K562 (cell line): ENCODE measurements around the gene CALHM4. TPM values are rescaled to one million over a fixed set of nuclear protein-coding genes. Genes with fewer than 3 reads are reported as not detected.
A peak's percentile ranks its signal among the peaks of the same experiment; 100 is the strongest.

ENCODE experiments used
- BACH1 ChIP-seq: fragments of 200-800 bp; sonication (Bioruptor generic); IDR thresholded peaks from 2 replicates; pipeline ENCODE4 v1.6.1; 2016; ENCODE audit warnings: missing genetic modification characterization, missing compliant biosample characterization
- ETV5 ChIP-seq: sonication (generic); formaldehyde crosslinking; IDR thresholded peaks from 2 replicates; pipeline ENCODE4 v1.4.0; 2020; ENCODE audit warnings: low read depth, mild to moderate bottlenecking, missing genetic modification reagents
- GABPB2 ChIP-seq: fragments of 250-450 bp; sonication (Bioruptor Pico); conservative IDR thresholded peaks from 2 replicates; pipeline ENCODE4 v1.5.1; 2021; ENCODE audit warnings: mild to moderate bottlenecking
- HNRNPK ChIP-seq: fragments of 200-400 bp; formaldehyde crosslinking; IDR thresholded peaks from one replicate; pipeline ENCODE4 v1.6.1; 2018; ENCODE audit warnings: mild to moderate bottlenecking, low read depth, low read length; ENCODE audit not compliant: poor library complexity, severe bottlenecking
- TAL1 ChIP-seq: fragments of 450-650 bp; IDR thresholded peaks from 2 replicates; pipeline ENCODE4 v1.6.1; 2016; ENCODE audit warnings: mild to moderate bottlenecking
- polyA plus RNA-seq, 8 experiments: library from polyadenylated mRNA; depleted of rRNA in 4 of 8; stranded (reverse) in 5 of 8; unstranded in 3 of 8; fragments of >200 nt; fragmentation: Nextera tagmentation in 2 of 8; fragmentation: Illumina TruSeq in 1 of 8; extraction: Ambion mirVana in 2 of 8; extraction: Trizol in 1 of 8; gene quantifications; 2 replicates each; pipeline versions ENCODE4 v1.2.1 to v1.2.3, GENCODE V29; 2011 to 2014; ENCODE audit warnings: inconsistent platforms in 1 of 8, missing spikeins in 1 of 8
- total RNA-seq, 7 experiments: library from RNA; depleted of rRNA in 6 of 7; stranded (reverse); fragments of >200 nt in 6 of 7; fragmentation: Illumina TruSeq in 2 of 7; extraction: Trizol in 2 of 7; gene quantifications; 2 replicates each; pipeline versions ENCODE4 v1.2.1 to v1.2.3, GENCODE V29; 2011 to 2021; ENCODE audit warnings: low replicate concordance in 1 of 7
- TF ChIP-seq, protein P1 (sequence below): fragments of 250-450 bp; sonication (Bioruptor Pico); IDR thresholded peaks from 2 replicates; pipeline ENCODE4 v1.4.0; 2020; ENCODE audit warnings: mild to moderate bottlenecking, moderate library complexity
- TF ChIP-seq, protein P2 (sequence below): fragments of 450-650 bp; formaldehyde crosslinking; IDR thresholded peaks from 2 replicates; pipeline ENCODE4 v1.4.0; 2020; ENCODE audit warnings: mild to moderate bottlenecking, moderate library complexity
- TF ChIP-seq, protein P3 (sequence below), 2 experiments: fragments of 200-800 bp in 1 of 2; sonication (Bioruptor generic) in 1 of 2; sonication (generic) in 1 of 2; formaldehyde crosslinking in 1 of 2; IDR thresholded peaks in 1 of 2; conservative IDR thresholded peaks in 1 of 2; 2 replicates each; pipeline versions ENCODE4 v1.5.0 to v1.6.1; 2016 to 2020; ENCODE audit warnings: missing compliant biosample characterization in 1 of 2, missing genetic modification characterization in 1 of 2, missing genetic modification reagents in 1 of 2
- TF ChIP-seq, protein P4 (sequence below), 2 experiments: fragments of 450-650 bp in 1 of 2; sonication (generic) in 1 of 2; formaldehyde crosslinking in 1 of 2; IDR thresholded peaks in 1 of 2; conservative IDR thresholded peaks in 1 of 2; 2 replicates each; pipeline versions ENCODE4 v1.6.1 to v1.8.1; 2016 to 2023; ENCODE audit warnings: mild to moderate bottlenecking in 2 of 2, moderate library complexity in 2 of 2, inconsistent platforms in 1 of 2, missing genetic modification reagents in 1 of 2
- TF ChIP-seq, protein P5 (sequence below): sonication (generic); formaldehyde crosslinking; IDR thresholded peaks from 2 replicates; pipeline ENCODE4 v1.8.0; 2022; ENCODE audit warnings: mild to moderate bottlenecking, missing genetic modification reagents
- TF ChIP-seq, protein P6 (sequence below): fragments of 450-650 bp; formaldehyde crosslinking; IDR thresholded peaks from 2 replicates; pipeline ENCODE4 v1.4.0; 2020; ENCODE audit warnings: mild to moderate bottlenecking, mixed read lengths
- TF ChIP-seq, protein P7 (sequence below): IDR thresholded peaks from 2 replicates; pipeline ENCODE4 v1.6.1; 2014; ENCODE audit warnings: antibody characterized with exemption

CALHM4 gene
- total and polyA plus RNA-seq, 9 of the 15 experiments (the other 6 are each of a cell fraction or from before 2014, with no cell fraction given) = not detected

DNA sequence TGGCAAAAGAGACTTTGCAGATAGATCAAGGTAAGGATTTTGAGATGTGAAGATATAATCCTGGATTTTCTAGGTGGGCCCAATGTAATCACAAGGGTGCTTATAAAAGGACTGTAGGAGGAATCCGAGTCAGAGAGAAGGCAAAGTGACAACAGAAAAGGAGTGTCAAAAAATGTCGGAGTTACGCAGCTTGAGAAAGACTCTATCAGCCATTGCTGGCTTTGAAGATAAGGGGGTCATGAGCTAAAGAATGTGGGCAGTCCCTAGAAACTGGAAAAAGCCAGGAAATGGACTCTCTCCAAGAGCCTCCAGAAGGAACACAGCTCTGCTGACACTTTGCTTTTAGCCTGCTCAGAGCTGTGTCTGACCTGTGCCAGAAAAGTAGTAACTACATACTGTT, 9.1 kb downstream of the CALHM4 start (continued):
- TF ChIP-seq, protein P1, sequence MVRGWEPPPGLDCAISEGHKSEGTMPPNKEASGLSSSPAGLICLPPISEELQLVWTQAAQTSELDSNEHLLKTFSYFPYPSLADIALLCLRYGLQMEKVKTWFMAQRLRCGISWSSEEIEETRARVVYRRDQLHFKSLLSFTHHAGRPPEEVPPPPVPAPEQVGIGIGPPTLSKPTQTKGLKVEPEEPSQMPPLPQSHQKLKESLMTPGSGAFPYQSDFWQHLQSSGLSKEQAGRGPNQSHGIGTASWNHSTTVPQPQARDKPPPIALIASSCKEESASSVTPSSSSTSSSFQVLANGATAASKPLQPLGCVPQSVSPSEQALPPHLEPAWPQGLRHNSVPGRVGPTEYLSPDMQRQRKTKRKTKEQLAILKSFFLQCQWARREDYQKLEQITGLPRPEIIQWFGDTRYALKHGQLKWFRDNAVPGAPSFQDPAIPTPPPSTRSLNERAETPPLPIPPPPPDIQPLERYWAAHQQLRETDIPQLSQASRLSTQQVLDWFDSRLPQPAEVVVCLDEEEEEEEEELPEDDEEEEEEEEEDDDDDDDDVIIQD (CRISPR knock-in tag) = no peak
- TF ChIP-seq, protein P2, sequence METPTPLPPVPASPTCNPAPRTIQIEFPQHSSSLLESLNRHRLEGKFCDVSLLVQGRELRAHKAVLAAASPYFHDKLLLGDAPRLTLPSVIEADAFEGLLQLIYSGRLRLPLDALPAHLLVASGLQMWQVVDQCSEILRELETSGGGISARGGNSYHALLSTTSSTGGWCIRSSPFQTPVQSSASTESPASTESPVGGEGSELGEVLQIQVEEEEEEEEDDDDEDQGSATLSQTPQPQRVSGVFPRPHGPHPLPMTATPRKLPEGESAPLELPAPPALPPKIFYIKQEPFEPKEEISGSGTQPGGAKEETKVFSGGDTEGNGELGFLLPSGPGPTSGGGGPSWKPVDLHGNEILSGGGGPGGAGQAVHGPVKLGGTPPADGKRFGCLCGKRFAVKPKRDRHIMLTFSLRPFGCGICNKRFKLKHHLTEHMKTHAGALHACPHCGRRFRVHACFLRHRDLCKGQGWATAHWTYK (CRISPR knock-in tag) = no peak; the same call in 1 of the 2 replicates
- TF ChIP-seq, protein P3, sequence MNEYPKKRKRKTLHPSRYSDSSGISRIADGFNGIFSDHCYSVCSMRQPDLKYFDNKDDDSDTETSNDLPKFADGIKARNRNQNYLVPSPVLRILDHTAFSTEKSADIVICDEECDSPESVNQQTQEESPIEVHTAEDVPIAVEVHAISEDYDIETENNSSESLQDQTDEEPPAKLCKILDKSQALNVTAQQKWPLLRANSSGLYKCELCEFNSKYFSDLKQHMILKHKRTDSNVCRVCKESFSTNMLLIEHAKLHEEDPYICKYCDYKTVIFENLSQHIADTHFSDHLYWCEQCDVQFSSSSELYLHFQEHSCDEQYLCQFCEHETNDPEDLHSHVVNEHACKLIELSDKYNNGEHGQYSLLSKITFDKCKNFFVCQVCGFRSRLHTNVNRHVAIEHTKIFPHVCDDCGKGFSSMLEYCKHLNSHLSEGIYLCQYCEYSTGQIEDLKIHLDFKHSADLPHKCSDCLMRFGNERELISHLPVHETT (CRISPR knock-in tag; conservative IDR thresholded peaks at IDR 0.05 in 1 of 2, IDR thresholded peaks at IDR 0.05 in 1 of 2) = peak in 1 of 2 experiments; percentile 45; a peak in 1 of 4 replicates
- no peak for TF ChIP-seq GABPB2 (CRISPR knock-in tag)
- no peak for TF ChIP-seq ETV5 (CRISPR knock-in tag)
- TF ChIP-seq, protein P4, sequence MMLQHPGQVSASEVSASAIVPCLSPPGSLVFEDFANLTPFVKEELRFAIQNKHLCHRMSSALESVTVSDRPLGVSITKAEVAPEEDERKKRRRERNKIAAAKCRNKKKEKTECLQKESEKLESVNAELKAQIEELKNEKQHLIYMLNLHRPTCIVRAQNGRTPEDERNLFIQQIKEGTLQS (IDR thresholded peaks at IDR 0.05) = no peak
- TF ChIP-seq, protein P4 (CRISPR knock-in tag; conservative IDR thresholded peaks at IDR 0.05) = no peak
- TF ChIP-seq HNRNPK = no peak
- TF ChIP-seq, protein P5, sequence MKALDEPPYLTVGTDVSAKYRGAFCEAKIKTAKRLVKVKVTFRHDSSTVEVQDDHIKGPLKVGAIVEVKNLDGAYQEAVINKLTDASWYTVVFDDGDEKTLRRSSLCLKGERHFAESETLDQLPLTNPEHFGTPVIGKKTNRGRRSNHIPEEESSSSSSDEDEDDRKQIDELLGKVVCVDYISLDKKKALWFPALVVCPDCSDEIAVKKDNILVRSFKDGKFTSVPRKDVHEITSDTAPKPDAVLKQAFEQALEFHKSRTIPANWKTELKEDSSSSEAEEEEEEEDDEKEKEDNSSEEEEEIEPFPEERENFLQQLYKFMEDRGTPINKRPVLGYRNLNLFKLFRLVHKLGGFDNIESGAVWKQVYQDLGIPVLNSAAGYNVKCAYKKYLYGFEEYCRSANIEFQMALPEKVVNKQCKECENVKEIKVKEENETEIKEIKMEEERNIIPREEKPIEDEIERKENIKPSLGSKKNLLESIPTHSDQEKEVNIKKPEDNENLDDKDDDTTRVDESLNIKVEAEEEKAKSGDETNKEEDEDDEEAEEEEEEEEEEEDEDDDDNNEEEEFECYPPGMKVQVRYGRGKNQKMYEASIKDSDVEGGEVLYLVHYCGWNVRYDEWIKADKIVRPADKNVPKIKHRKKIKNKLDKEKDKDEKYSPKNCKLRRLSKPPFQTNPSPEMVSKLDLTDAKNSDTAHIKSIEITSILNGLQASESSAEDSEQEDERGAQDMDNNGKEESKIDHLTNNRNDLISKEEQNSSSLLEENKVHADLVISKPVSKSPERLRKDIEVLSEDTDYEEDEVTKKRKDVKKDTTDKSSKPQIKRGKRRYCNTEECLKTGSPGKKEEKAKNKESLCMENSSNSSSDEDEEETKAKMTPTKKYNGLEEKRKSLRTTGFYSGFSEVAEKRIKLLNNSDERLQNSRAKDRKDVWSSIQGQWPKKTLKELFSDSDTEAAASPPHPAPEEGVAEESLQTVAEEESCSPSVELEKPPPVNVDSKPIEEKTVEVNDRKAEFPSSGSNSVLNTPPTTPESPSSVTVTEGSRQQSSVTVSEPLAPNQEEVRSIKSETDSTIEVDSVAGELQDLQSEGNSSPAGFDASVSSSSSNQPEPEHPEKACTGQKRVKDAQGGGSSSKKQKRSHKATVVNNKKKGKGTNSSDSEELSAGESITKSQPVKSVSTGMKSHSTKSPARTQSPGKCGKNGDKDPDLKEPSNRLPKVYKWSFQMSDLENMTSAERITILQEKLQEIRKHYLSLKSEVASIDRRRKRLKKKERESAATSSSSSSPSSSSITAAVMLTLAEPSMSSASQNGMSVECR (CRISPR knock-in tag) = no peak
- no peak for TF ChIP-seq BACH1 (tag)
- TF ChIP-seq, protein P6, sequence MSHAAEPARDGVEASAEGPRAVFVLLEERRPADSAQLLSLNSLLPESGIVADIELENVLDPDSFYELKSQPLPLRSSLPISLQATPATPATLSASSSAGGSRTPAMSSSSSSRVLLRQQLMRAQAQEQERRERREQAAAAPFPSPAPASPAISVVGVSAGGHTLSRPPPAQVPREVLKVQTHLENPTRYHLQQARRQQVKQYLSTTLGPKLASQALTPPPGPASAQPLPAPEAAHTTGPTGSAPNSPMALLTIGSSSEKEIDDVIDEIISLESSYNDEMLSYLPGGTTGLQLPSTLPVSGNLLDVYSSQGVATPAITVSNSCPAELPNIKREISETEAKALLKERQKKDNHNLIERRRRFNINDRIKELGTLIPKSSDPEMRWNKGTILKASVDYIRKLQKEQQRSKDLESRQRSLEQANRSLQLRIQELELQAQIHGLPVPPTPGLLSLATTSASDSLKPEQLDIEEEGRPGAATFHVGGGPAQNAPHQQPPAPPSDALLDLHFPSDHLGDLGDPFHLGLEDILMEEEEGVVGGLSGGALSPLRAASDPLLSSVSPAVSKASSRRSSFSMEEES (CRISPR knock-in tag) = no peak
- peak; percentile 74 for TF ChIP-seq TAL1
- TF ChIP-seq, protein P7, sequence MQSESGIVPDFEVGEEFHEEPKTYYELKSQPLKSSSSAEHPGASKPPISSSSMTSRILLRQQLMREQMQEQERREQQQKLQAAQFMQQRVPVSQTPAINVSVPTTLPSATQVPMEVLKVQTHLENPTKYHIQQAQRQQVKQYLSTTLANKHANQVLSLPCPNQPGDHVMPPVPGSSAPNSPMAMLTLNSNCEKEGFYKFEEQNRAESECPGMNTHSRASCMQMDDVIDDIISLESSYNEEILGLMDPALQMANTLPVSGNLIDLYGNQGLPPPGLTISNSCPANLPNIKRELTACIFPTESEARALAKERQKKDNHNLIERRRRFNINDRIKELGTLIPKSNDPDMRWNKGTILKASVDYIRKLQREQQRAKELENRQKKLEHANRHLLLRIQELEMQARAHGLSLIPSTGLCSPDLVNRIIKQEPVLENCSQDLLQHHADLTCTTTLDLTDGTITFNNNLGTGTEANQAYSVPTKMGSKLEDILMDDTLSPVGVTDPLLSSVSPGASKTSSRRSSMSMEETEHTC = 0 out of 2 replicates have a peak, but pooled peaks have one; percentile 40
